Fibroblast of pulmonary artery (primary cell): ENCODE measurements around the gene LRP1B.

Experiments used
- DNase-seq: peaks from one replicate; pipeline ENCODE4 v3.0.0-alpha.2; 2010; ENCODE audit warnings: low read depth
- H3K4me3 ChIP-seq: replicated peaks from 2 replicates; pipeline ENCODE4 v1.5.1; 2011; ENCODE audit warnings: low read depth, mild to moderate bottlenecking, control low read depth, low read length, moderate library complexity
- TF ChIP-seq, protein P1 (sequence below): IDR thresholded peaks from 2 replicates; pipeline ENCODE4 v1.5.1; 2011; ENCODE audit warnings: mild to moderate bottlenecking, control low read depth, low read length, inconsistent platforms; ENCODE audit errors: missing control alignments

Gene LRP1B

DNA sequence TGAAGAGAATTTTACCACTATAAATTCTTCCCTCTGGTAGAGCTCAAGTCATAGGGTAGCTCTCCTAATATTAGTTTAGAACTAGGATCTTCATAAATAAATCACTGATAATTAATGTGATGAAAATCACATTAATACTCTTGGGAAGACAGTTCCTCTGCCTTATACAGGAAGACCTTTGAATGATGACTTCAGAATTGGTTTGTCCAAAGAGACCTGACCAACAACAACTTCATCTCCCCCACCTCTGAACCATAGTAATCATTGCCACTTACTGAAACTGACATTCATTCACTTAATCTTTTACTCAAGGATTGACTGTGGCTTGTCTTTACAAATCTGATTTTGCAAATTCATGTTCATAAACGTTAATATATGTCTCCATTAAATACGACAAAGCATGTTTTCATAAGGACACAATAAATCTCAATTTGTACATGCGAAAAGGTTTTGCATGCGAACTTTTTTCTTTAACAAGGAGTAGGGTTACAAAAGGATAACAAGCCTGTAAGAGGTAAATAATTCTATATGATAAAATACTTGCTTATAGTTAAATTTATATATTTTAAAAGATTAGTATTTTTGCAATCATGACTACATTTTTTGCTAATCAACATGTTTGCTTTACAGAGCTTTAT is 61.4 kb downstream of the LRP1B start:
- DNase-seq: no peak
- TF ChIP-seq, protein P1, sequence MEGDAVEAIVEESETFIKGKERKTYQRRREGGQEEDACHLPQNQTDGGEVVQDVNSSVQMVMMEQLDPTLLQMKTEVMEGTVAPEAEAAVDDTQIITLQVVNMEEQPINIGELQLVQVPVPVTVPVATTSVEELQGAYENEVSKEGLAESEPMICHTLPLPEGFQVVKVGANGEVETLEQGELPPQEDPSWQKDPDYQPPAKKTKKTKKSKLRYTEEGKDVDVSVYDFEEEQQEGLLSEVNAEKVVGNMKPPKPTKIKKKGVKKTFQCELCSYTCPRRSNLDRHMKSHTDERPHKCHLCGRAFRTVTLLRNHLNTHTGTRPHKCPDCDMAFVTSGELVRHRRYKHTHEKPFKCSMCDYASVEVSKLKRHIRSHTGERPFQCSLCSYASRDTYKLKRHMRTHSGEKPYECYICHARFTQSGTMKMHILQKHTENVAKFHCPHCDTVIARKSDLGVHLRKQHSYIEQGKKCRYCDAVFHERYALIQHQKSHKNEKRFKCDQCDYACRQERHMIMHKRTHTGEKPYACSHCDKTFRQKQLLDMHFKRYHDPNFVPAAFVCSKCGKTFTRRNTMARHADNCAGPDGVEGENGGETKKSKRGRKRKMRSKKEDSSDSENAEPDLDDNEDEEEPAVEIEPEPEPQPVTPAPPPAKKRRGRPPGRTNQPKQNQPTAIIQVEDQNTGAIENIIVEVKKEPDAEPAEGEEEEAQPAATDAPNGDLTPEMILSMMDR: no peak
- H3K4me3 ChIP-seq: no peak overlapping the region

DNA sequence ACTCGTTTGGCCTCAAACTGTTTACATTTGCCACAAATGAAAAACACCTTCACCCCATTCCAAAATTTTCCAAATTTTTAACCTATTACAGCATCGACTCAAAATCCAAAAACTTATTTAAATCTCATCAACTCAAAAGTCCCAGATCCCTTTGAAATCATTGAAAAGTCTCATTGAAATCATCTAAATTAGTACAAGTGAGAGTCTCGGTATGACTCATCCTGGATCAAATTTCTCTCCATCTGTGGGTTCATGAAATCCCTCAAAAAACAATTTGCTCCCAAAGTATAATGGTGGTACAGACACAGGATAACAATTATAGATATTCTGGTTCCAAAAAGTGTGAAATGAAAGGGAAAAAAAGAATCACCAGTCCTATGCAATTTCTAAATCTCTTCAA is 65.1 kb downstream of the LRP1B start:
- no peak overlapping the region for H3K4me3 ChIP-seq
- DNase-seq: no peak

DNA sequence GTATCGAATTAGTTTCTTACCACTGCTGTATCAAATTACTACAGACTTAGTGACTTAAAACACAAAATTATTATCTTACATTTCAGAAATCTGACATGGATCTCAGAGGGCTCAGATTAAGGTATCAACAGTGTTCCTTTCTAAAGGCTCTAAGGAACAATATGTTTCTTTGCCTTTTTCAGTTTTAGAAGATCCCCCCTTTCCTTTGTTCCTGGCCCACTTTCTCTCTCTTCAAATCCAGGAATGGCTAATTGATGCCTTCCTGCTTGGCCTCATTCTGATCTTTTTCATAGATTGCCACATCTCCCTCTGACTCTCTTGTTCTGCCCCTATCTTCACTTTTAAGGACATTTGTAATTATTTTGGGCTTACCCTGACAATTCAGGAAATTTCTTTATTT is 65.7 kb downstream of the LRP1B start:
- DNase-seq: no peak
- TF ChIP-seq, protein P1: no peak
- H3K4me3 ChIP-seq: no peak overlapping the region

More for the DNA sequence above, 65.1 kb downstream of the LRP1B start:
- TF ChIP-seq, protein P1: no peak

DNA sequence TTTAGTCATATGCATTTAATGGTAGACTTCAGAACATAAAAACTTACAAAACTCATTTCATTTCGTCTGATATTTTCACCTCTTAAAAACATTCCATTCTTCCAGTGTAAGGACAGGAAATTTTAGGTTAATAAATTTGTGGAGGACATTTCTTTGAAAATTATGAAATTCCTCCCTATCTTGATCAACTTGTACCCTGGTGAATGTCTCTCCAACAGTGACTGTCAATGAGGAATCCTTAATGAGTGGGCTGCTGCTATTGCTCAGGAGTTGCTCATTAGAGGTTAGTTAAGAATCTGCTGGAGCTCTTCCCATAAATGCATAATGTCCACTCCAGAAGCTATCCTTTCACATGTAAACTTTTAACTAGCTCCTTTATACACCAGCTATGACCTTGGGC is 69.1 kb downstream of the LRP1B start:
- no peak for DNase-seq
- H3K4me3 ChIP-seq: no peak overlapping the region
- TF ChIP-seq, protein P1: no peak

DNA sequence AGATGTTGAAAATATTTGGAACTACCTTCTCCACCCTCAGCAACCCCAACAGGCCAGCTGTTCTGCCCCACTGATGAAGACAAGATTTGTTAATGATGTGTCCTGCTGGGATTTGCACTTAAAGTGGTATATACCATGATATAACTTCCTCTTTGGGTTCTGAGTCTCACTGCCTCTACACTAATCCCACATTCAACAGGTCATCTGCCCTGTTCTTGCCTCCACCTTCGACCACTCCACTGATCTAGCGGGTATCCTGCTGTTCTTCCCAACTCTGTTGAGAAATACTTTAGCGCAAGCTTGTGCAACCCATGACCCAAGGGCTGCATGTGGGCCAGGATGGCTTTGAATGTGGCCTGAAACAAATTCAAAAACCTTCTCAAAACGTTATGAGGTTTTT is 72.7 kb downstream of the LRP1B start:
- DNase-seq: no peak
- H3K4me3 ChIP-seq: no peak overlapping the region
- TF ChIP-seq, protein P1: no peak

DNA sequence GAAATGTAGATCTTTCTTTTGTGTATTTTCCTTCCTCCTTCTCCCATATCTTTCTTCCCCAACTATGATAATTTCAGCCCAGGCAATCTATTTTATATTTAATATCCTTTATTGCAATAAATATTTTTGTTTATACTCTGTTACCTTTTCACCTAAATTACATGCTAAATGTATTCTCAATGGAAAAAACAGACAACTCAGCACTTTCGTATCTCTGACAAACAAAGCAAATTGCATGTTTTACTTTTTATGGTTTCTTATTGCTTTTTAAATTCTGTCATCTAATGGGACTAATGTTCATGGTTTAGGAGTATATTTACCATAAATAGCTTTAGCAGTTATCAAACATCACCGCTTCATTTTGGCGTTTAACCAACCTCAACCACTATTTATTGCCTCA is 74.0 kb downstream of the LRP1B start:
- DNase-seq: no peak
- H3K4me3 ChIP-seq: no peak overlapping the region
- TF ChIP-seq, protein P1: no peak

DNA sequence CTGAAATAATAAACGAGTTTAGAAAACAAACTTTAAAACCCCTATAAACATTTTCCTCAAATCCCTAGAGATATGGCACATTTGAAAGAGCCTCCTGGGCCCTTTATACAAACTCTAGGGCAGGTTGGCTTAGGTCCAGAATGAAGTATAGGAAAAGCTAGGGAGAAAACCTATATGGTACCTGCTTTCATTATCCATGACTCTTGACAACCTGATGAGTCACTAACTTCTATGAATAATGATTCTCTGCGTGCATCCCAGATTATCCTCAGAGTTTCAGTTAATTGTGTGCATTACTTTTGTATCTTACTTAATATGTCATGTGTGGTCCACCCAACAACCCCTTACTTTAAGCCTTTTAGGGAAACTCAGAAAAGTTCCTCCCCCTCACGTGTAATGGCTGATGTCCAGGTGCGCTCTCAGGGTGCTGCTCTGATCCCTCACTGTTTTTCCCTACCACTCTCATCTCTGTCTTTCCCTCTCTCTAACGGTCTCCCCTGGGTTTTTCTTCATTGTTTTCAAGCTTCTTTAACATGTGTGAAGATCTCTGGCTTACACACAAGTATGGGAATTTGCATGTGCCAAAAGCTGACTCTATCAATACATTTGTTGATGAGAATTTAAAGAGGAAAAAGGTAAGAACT is 78.5 kb downstream of the LRP1B start:
- DNase-seq: no peak
- TF ChIP-seq, protein P1: no peak
- no peak overlapping the region for H3K4me3 ChIP-seq
